Neural cell (in vitro differentiated cells): ENCODE data around the gene STK32B. TPM values are rescaled to one million over a fixed set of nuclear protein-coding genes. Genes with fewer than 3 reads are reported as not detected.

Experiments
- H2AFZ ChIP-seq: fragments of 200-600, 300-800 bp; sonication (generic), shearing (Covaris generic); 2 replicates; pipeline ENCODE4 v1.6.0; 2014; ENCODE audit warnings: low read depth, mild to moderate bottlenecking, antibody characterized with exemption, low read length, moderate library complexity
- H3F3A ChIP-seq: fragments of 200-600 bp; shearing (Covaris generic); 2 replicates; pipeline ENCODE4 v1.6.1; 2016; ENCODE audit warnings: mild to moderate bottlenecking, moderate library complexity, mixed read lengths, antibody characterized with exemption, low read length; ENCODE audit not compliant: insufficient read depth, poor library complexity, severe bottlenecking
- H3K27ac ChIP-seq: fragments of 200-600, 300-800 bp; sonication (generic), shearing (Covaris generic); 2 replicates; pipeline ENCODE4 v1.5.1; 2014; ENCODE audit warnings: mild to moderate bottlenecking, low read length, moderate library complexity
- H3K27me3 ChIP-seq: fragments of 300-800, 200-600 bp; sonication (generic), shearing (Covaris generic); 2 replicates; pipeline ENCODE4 v1.6.0; 2014; ENCODE audit warnings: mild to moderate bottlenecking, low read depth, low read length, moderate library complexity; ENCODE audit not compliant: insufficient read depth
- H3K36me3 ChIP-seq: fragments of 300-800, 200-600 bp; sonication (generic), shearing (Covaris generic); 2 replicates; pipeline ENCODE4 v1.5.1; 2014; ENCODE audit warnings: mild to moderate bottlenecking, antibody characterized with exemption, low read length, moderate library complexity; ENCODE audit not compliant: insufficient read depth
- H3K4me2 ChIP-seq: fragments of 300-800, 200-600 bp; sonication (generic), shearing (Covaris generic); 2 replicates; pipeline ENCODE4 v1.6.0; 2014; ENCODE audit warnings: mild to moderate bottlenecking, low read length
- H3K4me3 ChIP-seq: fragments of 300-800, 200-600 bp; sonication (generic), shearing (Covaris generic); 2 replicates; pipeline ENCODE4 v1.5.1; 2014; ENCODE audit warnings: mild to moderate bottlenecking, low read length, moderate library complexity
- H3K79me2 ChIP-seq: fragments of 200-600 bp; shearing (Covaris generic); replicated peaks from 2 replicates; pipeline ENCODE4 v1.6.0; 2014; ENCODE audit warnings: mild to moderate bottlenecking, low read length, moderate library complexity; ENCODE audit not compliant: insufficient read depth
- H3K9ac ChIP-seq: fragments of 300-800, 200-600 bp; sonication (generic), shearing (Covaris generic); 2 replicates; pipeline ENCODE4 v1.6.1; 2016; ENCODE audit warnings: mild to moderate bottlenecking, low read length, mixed read lengths
- H3K9me2 ChIP-seq: fragments of 200-600 bp; shearing (Covaris generic); 2 replicates; pipeline ENCODE4 v1.6.1; 2016; ENCODE audit warnings: mild to moderate bottlenecking, low read length, mixed read lengths; ENCODE audit not compliant: insufficient read depth
- H3K9me3 ChIP-seq: fragments of 200-600, 300-800 bp; sonication (generic), shearing (Covaris generic); 2 replicates; pipeline ENCODE4 v1.6.1; 2016; ENCODE audit warnings: mild to moderate bottlenecking, mixed run types, low read length, moderate library complexity, mixed read lengths
- H4K20me1 ChIP-seq: fragments of 200-600 bp; shearing (Covaris generic); 2 replicates; pipeline ENCODE4 v1.6.1; 2016; ENCODE audit warnings: mild to moderate bottlenecking, mixed run types; ENCODE audit not compliant: insufficient read depth
- EP300 ChIP-seq: fragments of 450-650 bp; conservative IDR thresholded peaks from 2 replicates; pipeline ENCODE4 v1.6.1; 2014; ENCODE audit warnings: antibody characterized with exemption, mild to moderate bottlenecking, moderate library complexity; ENCODE audit not compliant: poor library complexity, severe bottlenecking
- EZH2 ChIP-seq: fragments of 200-600, 300-800 bp; shearing (Covaris generic), sonication (generic); IDR thresholded peaks from 2 replicates; pipeline ENCODE4 v1.6.1; 2014; ENCODE audit warnings: antibody characterized with exemption, low read length, borderline replicate concordance, mild to moderate bottlenecking; ENCODE audit not compliant: insufficient read depth, poor library complexity, severe bottlenecking
- MXI1 ChIP-seq: fragments of 450-650 bp; conservative IDR thresholded peaks from 2 replicates; pipeline ENCODE4 v1.6.1; 2014; ENCODE audit warnings: antibody characterized with exemption, mild to moderate bottlenecking; ENCODE audit not compliant: poor library complexity, severe bottlenecking
- POLR2AphosphoS5 ChIP-seq: IDR thresholded peaks from 2 replicates; pipeline ENCODE4 v1.6.1; 2012
- RAD21 ChIP-seq: fragments of 450-650 bp; conservative IDR thresholded peaks from 2 replicates; pipeline ENCODE4 v1.6.1; 2014; ENCODE audit warnings: antibody characterized with exemption, mild to moderate bottlenecking, moderate library complexity
- SMC3 ChIP-seq: fragments of 450-650 bp; conservative IDR thresholded peaks from 2 replicates; pipeline ENCODE4 v1.6.1; 2014; ENCODE audit warnings: antibody characterized with exemption, mild to moderate bottlenecking, moderate library complexity; ENCODE audit not compliant: poor library complexity
- TAF1 ChIP-seq: IDR thresholded peaks from 2 replicates; pipeline ENCODE4 v1.6.1; 2012; ENCODE audit warnings: low read depth
- polyA plus RNA-seq: library from polyadenylated mRNA; depleted of rRNA; stranded (reverse); fragments of >200 nt; gene quantifications from 2 replicates; pipeline ENCODE4 v1.2.3, GENCODE V29; 2014
- TF ChIP-seq, protein P1 (sequence below): IDR thresholded peaks from 2 replicates; pipeline ENCODE4 v1.6.1; 2012; ENCODE audit warnings: borderline replicate concordance
- TF ChIP-seq, protein P2 (sequence below): fragments of 450-650 bp; IDR thresholded peaks from 2 replicates; pipeline ENCODE4 v1.5.1; 2014; ENCODE audit warnings: antibody characterized with exemption, mild to moderate bottlenecking, moderate library complexity; ENCODE audit not compliant: poor library complexity, severe bottlenecking

The STK32B gene
- polyA plus RNA-seq, 1 donor from 2014 or later = 42.8 TPM

DNA sequence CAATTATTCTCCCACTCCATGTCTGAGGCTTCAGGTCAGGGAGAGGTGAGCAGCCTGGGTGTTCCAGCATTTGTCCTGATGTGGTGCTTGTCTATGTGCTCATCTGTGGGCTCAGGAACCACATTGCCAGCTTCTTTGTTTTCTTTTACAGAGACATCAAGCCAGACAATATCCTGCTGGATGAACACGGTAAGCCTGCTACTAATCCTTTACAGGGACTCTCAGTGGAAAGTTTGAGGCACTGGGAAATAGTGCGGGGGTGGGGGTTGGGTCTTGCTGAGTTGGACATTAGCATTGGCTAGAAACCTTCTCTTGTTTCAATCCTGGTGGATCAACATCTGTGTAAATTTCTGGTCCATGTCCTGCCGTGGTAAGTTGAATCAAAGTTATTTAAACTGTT, 346.8 kb downstream of the STK32B start:
- H3K9me2 ChIP-seq = no peaks in the 10 kb centered on the region
- H3K4me2 ChIP-seq = no peak overlapping the region

DNA sequence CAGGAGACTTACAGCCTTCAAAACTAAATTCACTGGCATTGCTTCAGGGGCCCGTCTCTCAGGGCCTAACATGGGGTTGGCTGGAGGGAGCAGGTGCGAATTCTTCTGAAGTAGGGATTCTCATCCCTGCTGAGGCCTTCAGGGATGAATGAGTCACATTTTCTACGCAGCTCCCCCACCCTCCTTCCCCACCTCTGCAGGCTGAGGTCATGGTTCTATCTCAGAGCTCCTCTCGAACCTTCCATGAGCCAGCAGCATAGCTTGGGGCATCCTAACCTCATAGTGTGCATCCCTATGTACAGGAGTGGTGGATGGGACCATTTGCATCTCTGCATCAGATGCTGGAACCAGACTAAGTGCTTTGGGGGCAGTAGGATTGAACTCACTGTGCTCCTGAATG, 347.8 kb downstream of the STK32B start:
- H3K79me2 ChIP-seq = no peaks in the 10 kb centered on the region
- no peak overlapping the region for H3K27ac ChIP-seq
- no peak overlapping the region for H2AFZ ChIP-seq
- no peaks in the 10 kb centered on the region for H3K9me2 ChIP-seq
- no peak overlapping the region for H3K4me3 ChIP-seq
- H3K4me2 ChIP-seq = no peak overlapping the region
- no peaks in the 10 kb centered on the region for H3K36me3 ChIP-seq
- no peaks in the 10 kb centered on the region for H3K9me3 ChIP-seq
- no peaks in the 10 kb centered on the region for H4K20me1 ChIP-seq
- H3K27me3 ChIP-seq = no peaks in the 10 kb centered on the region
- H3F3A ChIP-seq = no peaks in the 10 kb centered on the region
- TF ChIP-seq SMC3 (no peak), EP300 (no peak), TAF1 (no peak), RAD21 (no peak), MXI1 (no peak), EZH2 (no peak), POLR2AphosphoS5 (no peak)
- TF ChIP-seq, protein P1, sequence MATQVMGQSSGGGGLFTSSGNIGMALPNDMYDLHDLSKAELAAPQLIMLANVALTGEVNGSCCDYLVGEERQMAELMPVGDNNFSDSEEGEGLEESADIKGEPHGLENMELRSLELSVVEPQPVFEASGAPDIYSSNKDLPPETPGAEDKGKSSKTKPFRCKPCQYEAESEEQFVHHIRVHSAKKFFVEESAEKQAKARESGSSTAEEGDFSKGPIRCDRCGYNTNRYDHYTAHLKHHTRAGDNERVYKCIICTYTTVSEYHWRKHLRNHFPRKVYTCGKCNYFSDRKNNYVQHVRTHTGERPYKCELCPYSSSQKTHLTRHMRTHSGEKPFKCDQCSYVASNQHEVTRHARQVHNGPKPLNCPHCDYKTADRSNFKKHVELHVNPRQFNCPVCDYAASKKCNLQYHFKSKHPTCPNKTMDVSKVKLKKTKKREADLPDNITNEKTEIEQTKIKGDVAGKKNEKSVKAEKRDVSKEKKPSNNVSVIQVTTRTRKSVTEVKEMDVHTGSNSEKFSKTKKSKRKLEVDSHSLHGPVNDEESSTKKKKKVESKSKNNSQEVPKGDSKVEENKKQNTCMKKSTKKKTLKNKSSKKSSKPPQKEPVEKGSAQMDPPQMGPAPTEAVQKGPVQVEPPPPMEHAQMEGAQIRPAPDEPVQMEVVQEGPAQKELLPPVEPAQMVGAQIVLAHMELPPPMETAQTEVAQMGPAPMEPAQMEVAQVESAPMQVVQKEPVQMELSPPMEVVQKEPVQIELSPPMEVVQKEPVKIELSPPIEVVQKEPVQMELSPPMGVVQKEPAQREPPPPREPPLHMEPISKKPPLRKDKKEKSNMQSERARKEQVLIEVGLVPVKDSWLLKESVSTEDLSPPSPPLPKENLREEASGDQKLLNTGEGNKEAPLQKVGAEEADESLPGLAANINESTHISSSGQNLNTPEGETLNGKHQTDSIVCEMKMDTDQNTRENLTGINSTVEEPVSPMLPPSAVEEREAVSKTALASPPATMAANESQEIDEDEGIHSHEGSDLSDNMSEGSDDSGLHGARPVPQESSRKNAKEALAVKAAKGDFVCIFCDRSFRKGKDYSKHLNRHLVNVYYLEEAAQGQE = no peak
- TF ChIP-seq, protein P2, sequence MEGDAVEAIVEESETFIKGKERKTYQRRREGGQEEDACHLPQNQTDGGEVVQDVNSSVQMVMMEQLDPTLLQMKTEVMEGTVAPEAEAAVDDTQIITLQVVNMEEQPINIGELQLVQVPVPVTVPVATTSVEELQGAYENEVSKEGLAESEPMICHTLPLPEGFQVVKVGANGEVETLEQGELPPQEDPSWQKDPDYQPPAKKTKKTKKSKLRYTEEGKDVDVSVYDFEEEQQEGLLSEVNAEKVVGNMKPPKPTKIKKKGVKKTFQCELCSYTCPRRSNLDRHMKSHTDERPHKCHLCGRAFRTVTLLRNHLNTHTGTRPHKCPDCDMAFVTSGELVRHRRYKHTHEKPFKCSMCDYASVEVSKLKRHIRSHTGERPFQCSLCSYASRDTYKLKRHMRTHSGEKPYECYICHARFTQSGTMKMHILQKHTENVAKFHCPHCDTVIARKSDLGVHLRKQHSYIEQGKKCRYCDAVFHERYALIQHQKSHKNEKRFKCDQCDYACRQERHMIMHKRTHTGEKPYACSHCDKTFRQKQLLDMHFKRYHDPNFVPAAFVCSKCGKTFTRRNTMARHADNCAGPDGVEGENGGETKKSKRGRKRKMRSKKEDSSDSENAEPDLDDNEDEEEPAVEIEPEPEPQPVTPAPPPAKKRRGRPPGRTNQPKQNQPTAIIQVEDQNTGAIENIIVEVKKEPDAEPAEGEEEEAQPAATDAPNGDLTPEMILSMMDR = no peak
- H3K9ac ChIP-seq = no peak overlapping the region

More for the DNA sequence above, 346.8 kb downstream of the STK32B start:
- no peaks in the 10 kb centered on the region for H3K36me3 ChIP-seq
- H3K4me3 ChIP-seq = no peak overlapping the region
- no peak overlapping the region for H2AFZ ChIP-seq
- H3K9ac ChIP-seq = no peak overlapping the region
- TF ChIP-seq EP300 (no peak), SMC3 (no peak), TAF1 (no peak), MXI1 (no peak), POLR2AphosphoS5 (no peak), EZH2 (no peak), RAD21 (no peak)
- TF ChIP-seq, protein P2 = no peak
- TF ChIP-seq, protein P1 = no peak
- H3K79me2 ChIP-seq = no peaks in the 10 kb centered on the region
- no peaks in the 10 kb centered on the region for H3K9me3 ChIP-seq
- no peak overlapping the region for H3K27ac ChIP-seq
- no peaks in the 10 kb centered on the region for H3K27me3 ChIP-seq
- no peaks in the 10 kb centered on the region for H3F3A ChIP-seq
- no peaks in the 10 kb centered on the region for H4K20me1 ChIP-seq
